PC-9 (cell line): ENCODE measurements around the gene ANK2.

Source experiments
- EZH2 ChIP-seq: fragments of 200-600 bp; sonication (generic); IDR thresholded peaks from 2 replicates; pipeline ENCODE4 v1.8.0; 2017; ENCODE audit warnings: antibody characterized with exemption, low read depth
- TF ChIP-seq, protein P1 (sequence below): fragments of 200-600 bp; sonication (generic); conservative IDR thresholded peaks from 2 replicates; pipeline ENCODE4 v1.6.1; 2017; ENCODE audit warnings: mixed run types, antibody characterized with exemption, mild to moderate bottlenecking, moderate library complexity

DNA sequence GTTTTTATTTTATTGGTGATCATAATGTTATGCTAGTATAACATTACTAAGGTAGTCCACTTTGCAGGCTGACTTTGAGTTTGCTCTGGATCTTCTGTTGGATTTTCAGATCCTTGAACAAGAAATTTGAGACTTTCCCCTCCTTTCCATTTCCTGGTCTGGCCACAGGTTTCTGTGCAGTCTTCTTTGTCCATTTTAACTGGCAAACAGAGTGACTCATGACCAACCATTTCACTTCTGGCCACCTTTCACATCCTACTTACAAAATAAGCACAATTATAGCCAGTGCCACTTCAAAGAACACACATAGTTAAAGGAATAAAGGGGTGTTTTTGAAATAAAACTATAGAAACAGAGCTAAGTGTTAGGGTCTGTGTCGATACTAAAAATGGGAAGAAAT lies 8.4 kb downstream of the ANK2 start:
- TF ChIP-seq EZH2 = no peak
- TF ChIP-seq, protein P1, sequence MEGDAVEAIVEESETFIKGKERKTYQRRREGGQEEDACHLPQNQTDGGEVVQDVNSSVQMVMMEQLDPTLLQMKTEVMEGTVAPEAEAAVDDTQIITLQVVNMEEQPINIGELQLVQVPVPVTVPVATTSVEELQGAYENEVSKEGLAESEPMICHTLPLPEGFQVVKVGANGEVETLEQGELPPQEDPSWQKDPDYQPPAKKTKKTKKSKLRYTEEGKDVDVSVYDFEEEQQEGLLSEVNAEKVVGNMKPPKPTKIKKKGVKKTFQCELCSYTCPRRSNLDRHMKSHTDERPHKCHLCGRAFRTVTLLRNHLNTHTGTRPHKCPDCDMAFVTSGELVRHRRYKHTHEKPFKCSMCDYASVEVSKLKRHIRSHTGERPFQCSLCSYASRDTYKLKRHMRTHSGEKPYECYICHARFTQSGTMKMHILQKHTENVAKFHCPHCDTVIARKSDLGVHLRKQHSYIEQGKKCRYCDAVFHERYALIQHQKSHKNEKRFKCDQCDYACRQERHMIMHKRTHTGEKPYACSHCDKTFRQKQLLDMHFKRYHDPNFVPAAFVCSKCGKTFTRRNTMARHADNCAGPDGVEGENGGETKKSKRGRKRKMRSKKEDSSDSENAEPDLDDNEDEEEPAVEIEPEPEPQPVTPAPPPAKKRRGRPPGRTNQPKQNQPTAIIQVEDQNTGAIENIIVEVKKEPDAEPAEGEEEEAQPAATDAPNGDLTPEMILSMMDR = no peak
